ENCODE data around the gene CDK4.

- TF ChIP-seq, protein P1, sequence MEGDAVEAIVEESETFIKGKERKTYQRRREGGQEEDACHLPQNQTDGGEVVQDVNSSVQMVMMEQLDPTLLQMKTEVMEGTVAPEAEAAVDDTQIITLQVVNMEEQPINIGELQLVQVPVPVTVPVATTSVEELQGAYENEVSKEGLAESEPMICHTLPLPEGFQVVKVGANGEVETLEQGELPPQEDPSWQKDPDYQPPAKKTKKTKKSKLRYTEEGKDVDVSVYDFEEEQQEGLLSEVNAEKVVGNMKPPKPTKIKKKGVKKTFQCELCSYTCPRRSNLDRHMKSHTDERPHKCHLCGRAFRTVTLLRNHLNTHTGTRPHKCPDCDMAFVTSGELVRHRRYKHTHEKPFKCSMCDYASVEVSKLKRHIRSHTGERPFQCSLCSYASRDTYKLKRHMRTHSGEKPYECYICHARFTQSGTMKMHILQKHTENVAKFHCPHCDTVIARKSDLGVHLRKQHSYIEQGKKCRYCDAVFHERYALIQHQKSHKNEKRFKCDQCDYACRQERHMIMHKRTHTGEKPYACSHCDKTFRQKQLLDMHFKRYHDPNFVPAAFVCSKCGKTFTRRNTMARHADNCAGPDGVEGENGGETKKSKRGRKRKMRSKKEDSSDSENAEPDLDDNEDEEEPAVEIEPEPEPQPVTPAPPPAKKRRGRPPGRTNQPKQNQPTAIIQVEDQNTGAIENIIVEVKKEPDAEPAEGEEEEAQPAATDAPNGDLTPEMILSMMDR (CRISPR knock-in tag; IDR thresholded peaks at IDR 0.05): no peak
- TF ChIP-seq MLLT10 (CRISPR knock-in tag; IDR thresholded peaks at IDR 0.05) (no peak), ZNF740 (CRISPR knock-in tag; IDR thresholded peaks at IDR 0.05) (no peak), NFATC3 (CRISPR knock-in tag; IDR thresholded peaks at IDR 0.05) (no peak), MBD4 (IDR thresholded peaks at IDR 0.05; ENCODE audit: borderline replicate concordance, low read length) (no peak)
Measured at GRCh38 chr12:57749061-57749460, 3.0 kb downstream of the CDK4 start.
